H1 (cell line): ENCODE measurements around the gene GLIPR2. TPM values are rescaled to one million over a fixed set of nuclear protein-coding genes. Genes with fewer than 3 reads are reported as not detected.
A peak's percentile ranks its signal among the peaks of the same experiment; 100 is the strongest.

Experiments
- CTCF ChIA-PET: fragments of 300-600 bp; sonication (Branson Sonifier 250); formaldehyde crosslinking; loops from one replicate; lab custom pipeline; 2021; ENCODE audit not compliant: partially characterized antibody; lab: Charles Lee
- POLR2A ChIA-PET: fragments of 300-600 bp; sonication (Branson Sonifier 250); formaldehyde crosslinking; loops from one replicate; lab custom pipeline; 2021; ENCODE audit warnings: inconsistent platforms; ENCODE audit not compliant: partially characterized antibody; lab: Charles Lee
- DNase-seq, 2 experiments: peaks; one replicate each; pipeline versions ENCODE4 v3.0.0 to v3.0.0-alpha.2; 2010 to 2022; ENCODE audit warnings: low spot score in 2 of 2, low read depth in 1 of 2, mixed read lengths in 1 of 2
- FAIRE-seq: peaks from 2 replicates; lab custom pipeline; 2011; peaks lifted over from hg19 to GRCh38; lab: Jason Lieb, UNC
- H2AFZ ChIP-seq: 2 replicates; pipeline ENCODE4 v1.8.1; 2012; ENCODE audit warnings: low read length, inconsistent platforms
- H2AK5ac ChIP-seq: 2 replicates; pipeline ENCODE4 v1.6.1; 2013; ENCODE audit warnings: low read depth, low read length
- H2BK120ac ChIP-seq: replicated peaks from 2 replicates; pipeline ENCODE3; 2013; ENCODE audit warnings: low read depth, low read length, inconsistent platforms
- H2BK12ac ChIP-seq: 2 replicates; pipeline ENCODE4 v1.6.1; 2013; ENCODE audit warnings: low read depth, low read length
- H2BK15ac ChIP-seq: 2 replicates; pipeline ENCODE4 v1.6.1; 2013; ENCODE audit warnings: low read length
- H2BK20ac ChIP-seq: 2 replicates; pipeline ENCODE4 v1.6.1; 2013; ENCODE audit warnings: low read length
- H2BK5ac ChIP-seq: 2 replicates; pipeline ENCODE4 v1.6.1; 2013; ENCODE audit warnings: low read depth, low read length
- H3K14ac ChIP-seq: 2 replicates; pipeline ENCODE4 v1.6.1; 2013; ENCODE audit warnings: inconsistent platforms; ENCODE audit not compliant: insufficient read length
- H3K18ac ChIP-seq: 2 replicates; pipeline ENCODE4 v1.6.1; 2013; ENCODE audit warnings: low read length; ENCODE audit errors: extremely low read depth
- H3K23ac ChIP-seq: 2 replicates; pipeline ENCODE4 v1.6.1; 2013; ENCODE audit warnings: inconsistent platforms; ENCODE audit not compliant: insufficient read length
- H3K23me2 ChIP-seq: 2 replicates; pipeline ENCODE4 v1.6.1; 2013; ENCODE audit warnings: low read depth, low read length
- H3K27ac ChIP-seq: 2 replicates; pipeline ENCODE4 v1.6.1; 2011; ENCODE audit warnings: low read depth, low read length, inconsistent platforms
- H3K27me3 ChIP-seq, 4 experiments: replicated peaks in 1 of 4; 1 replicate in 1 of 4; 2 replicates in 3 of 4; pipeline versions ENCODE4 v1.6.1 to v1.8.1; 2011 to 2013; ENCODE audit warnings: low read length in 3 of 4, mild to moderate bottlenecking in 3 of 4, inconsistent platforms in 2 of 4, mixed read lengths in 2 of 4, moderate library complexity in 1 of 4; ENCODE audit not compliant: control insufficient read depth in 3 of 4, insufficient read depth in 3 of 4; ENCODE audit errors: extremely low read depth in 1 of 4
- H3K36me3 ChIP-seq, 4 experiments: 2 replicates each; pipeline versions ENCODE4 v1.6.1 to v1.8.1; 2011 to 2013; ENCODE audit warnings: mild to moderate bottlenecking in 4 of 4, low read length in 3 of 4, moderate library complexity in 2 of 4, control low read depth in 1 of 4, inconsistent platforms in 1 of 4; ENCODE audit not compliant: insufficient read depth in 4 of 4, control insufficient read depth in 2 of 4
- H3K4ac ChIP-seq: replicated peaks from 2 replicates; pipeline ENCODE3; 2013; ENCODE audit warnings: low read length, low read depth, mixed read lengths, inconsistent platforms; ENCODE audit not compliant: insufficient read length
- H3K4me1 ChIP-seq, 4 experiments: replicated peaks in 1 of 4; 1 replicate in 1 of 4; 2 replicates in 3 of 4; pipeline versions ENCODE4 v1.6.1 to v1.8.1; 2011 to 2013; ENCODE audit warnings: low read length in 3 of 4, inconsistent platforms in 2 of 4, mixed read lengths in 1 of 4; ENCODE audit not compliant: insufficient read depth in 4 of 4, control insufficient read depth in 3 of 4
- H3K4me2 ChIP-seq, 2 experiments: 2 replicates each; pipeline versions ENCODE4 v1.6.1 to v1.8.1; 2011 to 2013; ENCODE audit warnings: low read depth in 2 of 2, low read length in 2 of 2, control low read depth in 1 of 2, inconsistent platforms in 1 of 2, mild to moderate bottlenecking in 1 of 2; ENCODE audit not compliant: insufficient read depth in 1 of 2
- H3K4me3 ChIP-seq, 4 experiments: fragments of 200-600, 300-600 bp in 1 of 4; sonication (generic), shearing (Covaris generic), sonication (Bioruptor Twin) in 1 of 4; 2 replicates each; pipeline versions ENCODE4 v1.5.1 to v1.8.1; 2011 to 2016; ENCODE audit warnings: low read length in 4 of 4, low read depth in 3 of 4, control low read depth in 2 of 4, inconsistent platforms in 2 of 4, mild to moderate bottlenecking in 2 of 4, mixed read lengths in 1 of 4, moderate library complexity in 1 of 4; ENCODE audit not compliant: insufficient read depth in 2 of 4; ENCODE audit errors: extremely low read depth in 1 of 4
- H3K56ac ChIP-seq: replicated peaks from 2 replicates; pipeline ENCODE3; 2013; ENCODE audit warnings: low read depth, mild to moderate bottlenecking, mixed read lengths, low read length, inconsistent platforms; ENCODE audit not compliant: insufficient read length
- H3K79me1 ChIP-seq: 2 replicates; pipeline ENCODE4 v1.6.1; 2013; ENCODE audit warnings: low read depth, low read length, control low read depth
- H3K79me2 ChIP-seq, 2 experiments: 2 replicates each; pipeline versions ENCODE4 v1.6.1 to v1.8.1; 2012 to 2013; ENCODE audit warnings: low read length in 2 of 2, mild to moderate bottlenecking in 2 of 2, inconsistent platforms in 1 of 2; ENCODE audit not compliant: insufficient read depth in 2 of 2, control insufficient read depth in 1 of 2
- H3K9ac ChIP-seq, 4 experiments: replicated peaks in 1 of 4; 1 replicate in 1 of 4; 2 replicates in 3 of 4; pipeline versions ENCODE4 v1.6.1 to v1.8.1; 2011 to 2013; ENCODE audit warnings: low read depth in 3 of 4, low read length in 3 of 4, control low read depth in 2 of 4, mild to moderate bottlenecking in 2 of 4, moderate library complexity in 2 of 4, inconsistent platforms in 1 of 4; ENCODE audit errors: extremely low read depth in 1 of 4
- H3K9me3 ChIP-seq, 2 experiments: 2 replicates each; pipeline versions ENCODE4 v1.6.1 to v1.8.1; 2012 to 2013; ENCODE audit warnings: mild to moderate bottlenecking in 2 of 2, moderate library complexity in 2 of 2, control low read depth in 1 of 2, inconsistent platforms in 1 of 2, low read depth in 1 of 2, low read length in 1 of 2, mixed read lengths in 1 of 2; ENCODE audit not compliant: insufficient read depth in 2 of 2
- H4K20me1 ChIP-seq, 2 experiments: replicated peaks in 1 of 2; 2 replicates each; pipeline versions ENCODE3 to v1.8.1; 2011 to 2013; ENCODE audit warnings: inconsistent platforms in 2 of 2, low read length in 2 of 2, mild to moderate bottlenecking in 1 of 2; ENCODE audit not compliant: insufficient read depth in 2 of 2, control insufficient read depth in 1 of 2
- H4K5ac ChIP-seq: 2 replicates; pipeline ENCODE4 v1.6.1; 2013; ENCODE audit warnings: low read length, low read depth, mixed read lengths, inconsistent platforms; ENCODE audit not compliant: insufficient read length
- H4K8ac ChIP-seq: 2 replicates; pipeline ENCODE4 v1.8.0; 2013; ENCODE audit warnings: mild to moderate bottlenecking, moderate library complexity, low read length, inconsistent platforms; ENCODE audit not compliant: insufficient read depth; ENCODE audit errors: extremely low read depth
- H4K91ac ChIP-seq: replicated peaks from 2 replicates; pipeline ENCODE3; 2013; ENCODE audit warnings: low read length, mixed read lengths, inconsistent platforms; ENCODE audit not compliant: insufficient read length
- BRCA1 ChIP-seq: IDR thresholded peaks from 2 replicates; pipeline ENCODE4 v1.6.1; 2012; ENCODE audit warnings: low read depth, low read length, improper control_type of control experiment
- CHD1 ChIP-seq: IDR thresholded peaks from 2 replicates; pipeline ENCODE4 v1.6.1; 2012; ENCODE audit warnings: low read depth, low read length, improper control_type of control experiment
- GABPA ChIP-seq: IDR thresholded peaks from 2 replicates; pipeline ENCODE4 v1.6.1; 2011; ENCODE audit warnings: mild to moderate bottlenecking, low read length, moderate library complexity, borderline replicate concordance; ENCODE audit not compliant: insufficient read depth
- GTF2F1 ChIP-seq: IDR thresholded peaks from 2 replicates; pipeline ENCODE4 v1.6.1; 2012; ENCODE audit warnings: low read depth, low read length, improper control_type of control experiment, borderline replicate concordance
- JUN ChIP-seq: IDR thresholded peaks from 2 replicates; pipeline ENCODE4 v1.6.1; 2011; ENCODE audit warnings: low read depth, mild to moderate bottlenecking, improper control_type of control experiment, low read length
- POLR2AphosphoS5 ChIP-seq: IDR thresholded peaks from 2 replicates; pipeline ENCODE4 v1.6.1; 2011; ENCODE audit warnings: low read depth, low read length
- SIN3A ChIP-seq, 2 experiments: IDR thresholded peaks in 1 of 2; conservative IDR thresholded peaks in 1 of 2; 2 replicates each; pipeline ENCODE4 v1.6.1; 2011 to 2012; ENCODE audit warnings: low read length in 2 of 2, improper control_type of control experiment in 1 of 2, low read depth in 1 of 2, mild to moderate bottlenecking in 1 of 2
- SP2 ChIP-seq: IDR thresholded peaks from 2 replicates; pipeline ENCODE4 v1.6.1; 2012; ENCODE audit warnings: mild to moderate bottlenecking, low read length, inconsistent platforms
- SUZ12 ChIP-seq: fragments of 200-600 bp; sonication (generic); IDR thresholded peaks from 2 replicates; pipeline ENCODE4 v1.6.1; 2012; ENCODE audit warnings: mild to moderate bottlenecking, inconsistent platforms, low read length, moderate library complexity, mixed read lengths
- TBP ChIP-seq: IDR thresholded peaks from 2 replicates; pipeline ENCODE4 v1.6.1; 2011; ENCODE audit warnings: low read depth, low read length, improper control_type of control experiment
- TCF12 ChIP-seq: IDR thresholded peaks from 2 replicates; pipeline ENCODE4 v1.6.1; 2011; ENCODE audit warnings: low read depth, mild to moderate bottlenecking, low read length
- ZNF274 ChIP-seq: IDR thresholded peaks from 2 replicates; pipeline ENCODE4 v1.7.0; 2012; ENCODE audit warnings: low read length, borderline replicate concordance; ENCODE audit errors: extremely low read depth
- WGBS, 2 experiments: shearing (Covaris generic) in 1 of 2; methylation state at CpG; one replicate each; pipeline versions ENCODE4 v1.1.6 to v1.1.7; 2013 to 2015; ENCODE audit warnings: low lambda C conversion rate in 2 of 2, mixed read lengths in 2 of 2, inconsistent platforms in 1 of 2, low coverage in 1 of 2, missing lambda C conversion rate in 1 of 2; ENCODE audit not compliant: insufficient replicate concordance in 2 of 2, insufficient coverage in 1 of 2, insufficient read length in 1 of 2; ENCODE audit errors: extremely low coverage in 1 of 2, missing lambda C conversion rate in 1 of 2; 5-methylcytosine and 5-hydroxymethylcytosine counted together
- polyA plus RNA-seq, 7 experiments: library from polyadenylated mRNA; depleted of rRNA in 3 of 7; stranded (reverse) in 5 of 7; unstranded in 2 of 7; fragments of >200 nt in 5 of 7; fragments of 200-250 nt in 2 of 7; gene quantifications; 1 replicate in 5 of 7; 2 replicates in 1 of 7; 4 replicates in 1 of 7; pipeline versions ENCODE4 v1.2.1 to v1.2.3, GENCODE V29; 2011 to 2013; ENCODE audit warnings: missing spikeins in 2 of 7, mixed read lengths in 2 of 7
- total RNA-seq: library from RNA; stranded (reverse); fragmentation: NEBNext Ultra II Directional; extraction: Animal tissue kit (Norgen Biotek cat#: 25700); gene quantifications from 2 replicates; pipeline ENCODE4 v1.2.1, GENCODE V29; 2021

GLIPR2 gene
- total and polyA plus RNA-seq, 2 of the 8 experiments (the other 6 are each of a cell fraction or from before 2014, with no cell fraction given): 7.9 to 12.0 TPM

DNA sequence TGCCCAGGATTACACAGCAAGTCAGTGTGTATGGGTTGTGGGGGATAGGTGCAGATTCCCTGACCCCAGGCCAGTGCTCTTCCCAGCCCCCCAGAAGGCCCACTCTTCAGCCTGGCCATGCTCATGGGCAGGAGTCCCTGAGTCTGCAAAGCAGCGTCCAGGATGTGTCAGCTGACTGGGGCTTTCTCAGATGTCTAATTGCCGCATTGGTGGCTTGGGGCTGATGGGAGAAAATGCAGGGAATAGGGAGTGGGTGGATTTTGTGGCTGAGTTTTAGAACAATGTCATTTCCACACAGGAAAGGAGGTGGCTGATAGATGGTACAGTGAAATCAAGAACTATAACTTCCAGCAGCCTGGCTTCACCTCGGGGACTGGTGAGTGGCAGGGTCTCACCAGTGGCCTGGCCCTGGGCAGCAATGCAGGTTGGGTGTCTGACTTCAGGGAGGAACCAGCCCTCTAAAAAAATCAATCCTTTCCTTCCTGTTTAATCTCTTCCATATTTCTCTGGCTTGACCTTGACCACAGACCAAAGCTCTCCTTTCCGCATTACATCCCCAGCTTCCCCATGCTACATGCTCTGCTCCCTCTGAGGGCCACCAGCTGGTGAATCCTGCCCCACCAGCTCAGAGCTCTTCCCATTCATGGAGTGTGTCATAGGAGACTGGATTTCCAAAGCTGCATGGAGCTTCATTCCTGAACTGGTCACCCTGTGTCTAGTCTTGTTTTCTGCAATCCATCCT is 14.2 kb downstream of the GLIPR2 start:
- no peaks in the 10 kb centered on the region for H3K79me1 ChIP-seq
- no peak overlapping the region for H2BK5ac ChIP-seq
- ChIA-PET POLR2A (interaction anchor here (0.6 to 3.6 kb wide), 3 partner anchors 9 to 33 kb away, joined by 3 to 18 read pairs (median 7); no protein-coding TSS in a partner anchor), CTCF (interaction anchor here (1.8 to 5.3 kb wide), 4 partner anchors 9 to 48 kb away, joined by 6 to 48 read pairs (median 8); no protein-coding TSS in a partner anchor)
- H3K4ac ChIP-seq: no peak overlapping the region
- H3K27me3 ChIP-seq: no peaks in the 10 kb centered on the region
- no peak overlapping the region for H3K4me2 ChIP-seq
- H4K91ac ChIP-seq: no peak overlapping the region
- no peak overlapping the region for H2AFZ ChIP-seq
- no peaks in the 10 kb centered on the region for H4K20me1 ChIP-seq
- no peaks in the 10 kb centered on the region for H3K79me2 ChIP-seq
- no peak overlapping the region for H3K56ac ChIP-seq
- H3K9me3 ChIP-seq: peaks cover 0 to 2% of the 10 kb centered on the region in 2 experiments; a peak in 2 of 4 replicates
- 89% methylated on average over 4 of the region's 4 CpGs; no CpG with 5 or more reads in 1 of the 2 experiments for WGBS, 2 experiments
- 0 out of 2 replicates have a peak overlapping the region, but pooled peaks have one; percentile 9 for H2BK12ac ChIP-seq
- no peak overlapping the region for H3K14ac ChIP-seq
- H3K4me3 ChIP-seq: no peak overlapping the region
- no peak overlapping the region for H2BK120ac ChIP-seq
- H2AK5ac ChIP-seq: no peak overlapping the region
- no peak overlapping the region for H4K5ac ChIP-seq
- DNase-seq (no peak), FAIRE-seq (no peak)
- no peaks in the 10 kb centered on the region; the same call in 1 of the 2 replicates for H3K23me2 ChIP-seq
- H2BK15ac ChIP-seq: no peak overlapping the region
- H4K8ac ChIP-seq: no peak overlapping the region
- no peak overlapping the region for H2BK20ac ChIP-seq
- no peak overlapping the region for H3K23ac ChIP-seq
- peaks cover 0 to 4% (median 0%) of the 10 kb centered on the region in 4 experiments; a peak in 1 of 7 replicates for H3K4me1 ChIP-seq
- no peaks in the 10 kb centered on the region; a peak in 1 of 8 replicates for H3K36me3 ChIP-seq
- H3K27ac ChIP-seq: no peak overlapping the region
- no peak overlapping the region for H3K9ac ChIP-seq
- H3K18ac ChIP-seq: no peak overlapping the region
- TF ChIP-seq ZNF274 (no peak), BRCA1 (no peak), JUN (no peak), SP2 (no peak), GTF2F1 (no peak), GABPA (no peak), SIN3A (conservative IDR thresholded peaks at IDR 0.05 in 1 of 2, IDR thresholded peaks at IDR 0.05 in 1 of 2; ENCODE audit: low read depth in 1 of 2, low read length in 2 of 2) (no peak), TCF12 (no peak), POLR2AphosphoS5 (no peak), SUZ12 (no peak), CHD1 (no peak), TBP (no peak)
